ENCODE measurements around the gene PTPRT.

DNA sequence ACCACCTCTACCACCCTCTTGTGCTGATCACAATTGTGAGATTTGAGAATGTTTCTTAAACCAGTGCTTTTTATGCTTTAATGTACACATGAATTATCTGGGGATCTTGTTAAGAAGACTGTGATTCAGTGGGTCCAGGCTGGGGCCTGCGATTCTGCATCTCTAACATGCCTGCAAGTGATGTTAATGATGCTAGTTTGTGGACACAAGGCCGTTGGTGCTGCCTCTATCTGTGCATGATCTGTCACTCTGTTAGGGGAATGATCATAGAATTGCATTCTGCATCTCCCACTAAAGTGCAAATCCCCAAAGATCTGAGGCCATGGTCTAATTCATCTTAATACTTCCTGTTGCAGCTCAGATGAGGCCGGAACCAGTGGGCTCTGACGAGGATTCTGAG is 746.5 kb downstream of the PTPRT start:
- no peak for TF ChIP-seq REST (IDR thresholded peaks at IDR 0.05; ENCODE audit: low read depth)
- no peak for TF ChIP-seq POLR2AphosphoS5 (IDR thresholded peaks at IDR 0.05; ENCODE audit: low read depth, low read length)
- TF ChIP-seq POLR2A (IDR thresholded peaks at IDR 0.05; ENCODE audit: borderline replicate concordance, extremely low read depth, insufficient read depth, insufficient read length), result no peak
- no peak for TF ChIP-seq MAX (IDR thresholded peaks at IDR 0.05)

Data from HCT116 (cell line).